NCI-H510A (cell line): ENCODE results near the gene THAP4.

Source experiments
- DNase-seq: peaks from one replicate; lab custom pipeline; 2025; lab: John Stamatoyannopoulos, UW

The THAP4 gene

DNA sequence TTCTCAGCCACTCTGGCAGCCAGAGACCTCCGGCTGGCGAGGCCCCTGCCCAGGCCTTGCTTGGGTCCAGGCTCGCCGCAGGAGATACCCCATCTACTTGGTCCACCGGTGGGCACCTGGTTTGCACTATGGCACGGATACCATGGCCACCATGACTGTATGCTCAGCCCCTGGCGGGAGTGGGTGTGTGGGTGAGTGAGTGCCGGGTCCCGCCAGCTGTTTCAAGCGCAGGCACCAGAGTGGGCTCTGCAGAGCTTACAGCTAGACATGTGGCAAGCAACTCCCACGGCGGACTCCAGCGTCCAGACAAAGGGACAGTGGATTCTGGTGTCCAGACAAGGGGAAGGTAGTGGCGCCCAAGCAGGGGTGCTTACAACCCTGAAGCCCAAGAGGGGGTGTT lies 2.0 kb upstream of the THAP4 start:
- no peak for DNase-seq

DNA sequence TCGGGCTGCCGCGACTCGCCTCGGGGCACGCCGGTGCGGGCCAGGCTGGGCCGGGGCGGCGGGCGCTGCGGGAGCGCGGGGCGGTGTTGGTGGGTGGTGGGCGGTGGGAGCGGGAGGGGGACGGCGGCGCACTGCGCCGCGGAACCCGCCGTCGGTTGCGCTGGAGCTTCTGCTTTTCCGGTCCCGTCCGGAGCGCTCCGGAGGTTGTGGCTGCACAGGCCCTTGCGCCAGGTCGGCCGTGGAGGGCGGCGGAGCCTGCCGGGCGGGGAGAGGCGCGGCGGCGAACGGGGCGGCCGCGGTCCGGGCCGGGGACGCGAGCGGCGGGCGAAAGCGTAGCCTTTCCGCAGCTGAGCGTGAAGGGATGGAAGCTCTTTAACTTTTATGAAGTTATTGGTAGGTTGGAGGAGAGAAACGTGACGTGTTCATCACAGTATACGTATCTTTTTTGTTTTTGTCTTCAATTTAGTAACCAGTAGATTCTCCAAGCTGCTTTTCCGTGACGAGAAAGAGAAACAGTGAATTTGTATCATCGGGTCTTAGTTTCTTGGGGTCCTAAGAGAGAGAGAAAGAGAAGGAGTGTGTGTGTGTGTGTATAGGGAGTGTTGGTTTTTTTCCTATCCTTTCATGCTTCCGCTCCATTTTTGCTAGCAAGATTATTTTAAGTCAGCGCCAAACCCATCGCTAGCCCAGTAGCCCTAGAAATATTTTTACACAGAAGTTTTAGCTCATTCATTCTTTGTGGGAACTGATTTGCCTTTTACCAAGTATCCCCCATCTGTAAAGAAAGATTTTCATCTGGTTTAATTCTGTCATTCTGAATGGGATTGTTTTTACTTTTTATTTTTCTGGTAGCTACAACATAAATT lies 1.1 kb upstream of the THAP4 start:
- DNase-seq: no peak

DNA sequence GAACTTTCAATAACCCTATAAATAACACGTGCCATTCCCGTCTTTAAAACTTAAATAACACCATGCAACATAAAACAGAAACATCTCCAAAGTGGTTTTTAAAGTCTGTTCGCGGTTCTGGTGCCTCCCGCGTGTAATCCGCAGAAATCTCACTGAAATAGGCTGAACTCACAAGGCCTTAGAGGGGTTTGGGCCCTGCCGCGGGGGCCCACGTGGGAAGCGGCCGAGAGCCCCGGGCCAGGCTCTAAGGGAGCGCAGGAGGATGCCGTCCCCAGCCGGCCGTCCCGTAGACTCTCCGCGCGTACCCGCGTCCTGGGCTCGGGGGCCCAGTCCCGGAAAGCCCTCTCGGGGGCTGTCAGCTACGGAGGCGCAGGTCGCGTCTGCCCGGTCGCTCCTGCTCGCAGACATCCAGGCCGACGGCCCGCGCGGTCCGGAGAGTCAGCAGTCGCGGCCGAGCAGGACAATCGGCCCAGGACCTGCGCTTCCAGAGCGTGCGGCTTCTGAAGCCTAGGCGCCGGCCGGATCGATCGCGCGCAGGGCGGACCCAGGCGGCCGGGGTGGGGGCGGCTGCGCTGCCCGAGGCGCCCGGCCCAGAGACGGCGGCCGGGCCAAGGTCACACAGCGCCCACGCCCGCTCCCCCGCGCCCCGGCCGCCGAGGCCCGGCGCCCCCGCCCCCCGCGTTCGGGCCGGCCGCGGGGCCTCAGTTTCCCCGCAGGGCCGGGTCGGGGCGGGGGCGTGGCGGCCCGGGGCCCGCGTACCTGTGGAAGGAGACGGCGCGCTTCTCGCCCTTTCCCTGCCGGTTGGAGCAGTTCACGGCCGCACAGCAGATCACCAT lies 558 bp downstream of the THAP4 start:
- no peak for DNase-seq

DNA sequence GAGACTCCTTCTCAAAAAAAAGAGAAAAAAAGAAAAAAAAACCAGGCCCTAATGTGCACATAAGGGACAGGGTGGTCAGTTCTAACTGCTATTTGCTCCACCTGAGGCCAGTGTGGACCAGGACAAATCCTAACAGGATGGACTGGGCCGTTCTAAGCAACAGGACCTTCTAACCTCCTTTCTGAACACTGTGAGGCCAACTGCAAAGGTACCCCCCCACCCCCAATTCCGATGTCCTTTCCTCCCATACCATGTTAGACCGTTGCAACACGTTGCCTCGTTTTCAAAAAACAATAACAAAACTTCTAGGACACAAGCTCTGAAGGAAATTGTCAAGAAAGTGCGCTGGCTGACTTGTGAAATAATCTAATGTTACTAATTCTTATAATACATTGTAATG lies 1.2 kb downstream of the THAP4 start:
- DNase-seq: no peak

DNA sequence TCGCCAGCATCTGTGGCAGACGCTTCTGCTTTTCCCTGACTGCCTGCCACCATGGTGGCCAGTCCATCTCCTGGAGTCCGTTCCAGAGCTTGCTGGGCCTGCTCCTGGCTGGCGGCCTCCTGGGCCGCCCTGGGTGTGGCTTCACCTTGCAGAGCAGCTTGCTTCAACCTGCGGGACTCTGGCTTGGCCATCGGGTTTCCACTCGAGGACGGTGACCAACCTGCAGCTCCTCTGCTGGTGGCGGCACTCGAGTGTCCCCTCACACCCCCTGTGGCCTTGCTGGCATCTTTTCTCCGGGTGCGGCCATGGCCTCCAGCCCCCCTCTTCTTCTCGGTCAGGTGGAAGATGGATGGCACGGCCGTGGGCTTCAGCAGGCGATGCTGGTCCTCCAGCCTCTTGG lies 3.4 kb downstream of the THAP4 start:
- DNase-seq: no peak

DNA sequence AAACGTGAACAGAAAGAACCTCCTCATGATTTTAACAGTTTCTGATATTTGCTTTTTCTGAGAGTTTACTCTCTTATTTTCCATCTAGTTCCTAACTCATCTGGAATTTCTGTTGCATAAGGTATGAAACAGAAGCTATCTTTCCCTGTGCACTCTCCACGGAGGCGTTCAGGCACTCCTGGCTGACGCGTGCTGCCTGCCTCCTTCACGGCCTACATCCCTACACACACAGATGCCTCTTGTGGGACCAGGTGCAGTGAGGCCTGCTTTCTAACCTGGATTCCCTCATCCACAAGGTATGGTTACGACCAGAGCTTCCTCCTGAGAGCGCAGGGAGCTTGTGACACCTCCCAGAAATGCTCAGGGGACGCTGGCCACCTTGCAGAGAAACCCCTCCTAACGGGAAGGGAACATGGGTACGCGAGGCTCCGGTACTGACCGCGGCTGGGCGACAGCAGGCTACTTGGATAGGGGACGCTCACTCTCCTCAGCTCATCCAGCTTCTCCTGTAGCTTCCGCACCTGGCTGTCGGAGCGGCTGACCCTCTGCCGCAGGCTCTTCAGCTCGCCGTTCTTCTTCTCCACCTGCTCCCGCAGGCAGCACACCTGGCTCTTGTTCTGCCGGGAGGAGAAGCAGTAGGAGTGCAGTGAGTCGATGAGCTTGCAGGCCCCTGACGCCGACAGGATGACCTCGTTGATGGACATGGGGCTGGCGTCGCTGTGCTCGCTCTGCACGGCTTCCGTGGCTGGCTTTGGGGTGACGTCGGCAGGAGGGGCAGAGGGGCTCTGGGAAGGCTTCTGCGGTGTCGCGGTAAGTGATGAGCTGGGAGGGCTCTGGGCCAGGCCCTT lies 4.3 kb downstream of the THAP4 start:
- peak; percentile 89 for DNase-seq

DNA sequence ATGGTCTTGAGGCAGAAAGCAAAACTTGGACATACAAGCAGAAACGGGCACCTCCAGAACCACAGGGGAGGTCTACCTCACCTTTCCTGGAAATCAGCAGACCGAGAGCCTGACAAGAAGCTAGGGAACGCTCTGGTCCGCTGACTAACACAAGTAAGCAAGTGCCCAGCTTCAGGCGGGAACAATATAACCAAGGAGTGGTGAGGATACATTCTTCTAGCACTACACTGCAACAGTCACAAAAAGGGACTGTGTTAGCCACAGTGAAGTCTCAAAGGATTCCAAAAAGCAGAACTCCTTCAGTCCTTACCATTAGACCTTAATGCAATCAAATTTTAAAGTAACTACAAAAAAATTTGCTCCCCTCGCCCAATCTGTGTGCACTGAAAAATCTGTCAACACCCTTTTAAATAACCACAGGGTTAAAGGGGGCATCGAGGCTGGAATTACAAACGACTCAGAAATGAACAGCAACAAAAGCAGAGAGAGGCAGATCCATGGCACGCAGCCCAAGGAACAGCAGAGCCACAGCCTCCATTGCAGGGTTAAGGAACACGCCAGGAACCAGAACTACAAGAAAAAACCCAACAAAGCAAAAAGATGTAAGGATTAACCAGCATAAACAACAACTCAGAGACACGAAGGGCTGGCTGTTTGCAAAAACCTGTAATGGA lies 7.1 kb downstream of the THAP4 start:
- DNase-seq: no peak

DNA sequence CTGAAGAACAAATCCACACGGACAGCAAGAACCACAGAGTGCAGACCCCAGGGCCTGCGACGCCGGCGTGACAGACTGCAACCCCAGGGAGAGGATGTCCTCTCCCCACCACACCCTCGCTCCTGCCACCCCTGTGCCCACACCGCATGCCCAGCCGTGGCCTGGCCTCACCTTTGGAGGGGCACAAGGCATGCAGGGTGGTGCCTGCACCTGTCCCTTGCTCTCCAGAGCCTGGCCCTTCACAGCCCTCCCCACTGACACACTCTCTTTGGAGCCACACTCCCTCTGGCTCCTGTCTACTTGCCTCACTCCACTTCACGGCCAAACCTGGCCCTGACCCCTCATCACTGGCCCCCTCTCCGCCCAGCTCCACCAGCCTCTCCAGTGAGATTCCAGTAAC lies 9.3 kb downstream of the THAP4 start:
- DNase-seq: no peak

DNA sequence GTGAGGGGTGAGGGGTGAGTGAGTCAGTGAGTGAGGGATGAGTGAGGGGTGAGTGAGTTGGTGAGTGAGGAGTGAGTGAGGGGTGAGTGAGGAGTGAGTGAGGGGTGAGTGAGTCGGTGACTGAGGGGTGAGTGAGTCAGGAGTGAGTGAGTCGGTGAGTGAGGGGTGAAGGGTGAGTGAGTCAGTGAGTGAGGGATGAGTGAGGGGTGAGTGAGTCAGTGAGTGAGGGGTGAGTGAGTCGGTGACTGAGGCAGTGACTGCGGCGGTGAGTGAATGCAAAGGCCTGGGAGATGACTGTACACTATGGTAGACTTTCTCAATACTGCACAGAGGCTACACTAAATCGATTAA lies 16.6 kb downstream of the THAP4 start:
- DNase-seq: no peak

DNA sequence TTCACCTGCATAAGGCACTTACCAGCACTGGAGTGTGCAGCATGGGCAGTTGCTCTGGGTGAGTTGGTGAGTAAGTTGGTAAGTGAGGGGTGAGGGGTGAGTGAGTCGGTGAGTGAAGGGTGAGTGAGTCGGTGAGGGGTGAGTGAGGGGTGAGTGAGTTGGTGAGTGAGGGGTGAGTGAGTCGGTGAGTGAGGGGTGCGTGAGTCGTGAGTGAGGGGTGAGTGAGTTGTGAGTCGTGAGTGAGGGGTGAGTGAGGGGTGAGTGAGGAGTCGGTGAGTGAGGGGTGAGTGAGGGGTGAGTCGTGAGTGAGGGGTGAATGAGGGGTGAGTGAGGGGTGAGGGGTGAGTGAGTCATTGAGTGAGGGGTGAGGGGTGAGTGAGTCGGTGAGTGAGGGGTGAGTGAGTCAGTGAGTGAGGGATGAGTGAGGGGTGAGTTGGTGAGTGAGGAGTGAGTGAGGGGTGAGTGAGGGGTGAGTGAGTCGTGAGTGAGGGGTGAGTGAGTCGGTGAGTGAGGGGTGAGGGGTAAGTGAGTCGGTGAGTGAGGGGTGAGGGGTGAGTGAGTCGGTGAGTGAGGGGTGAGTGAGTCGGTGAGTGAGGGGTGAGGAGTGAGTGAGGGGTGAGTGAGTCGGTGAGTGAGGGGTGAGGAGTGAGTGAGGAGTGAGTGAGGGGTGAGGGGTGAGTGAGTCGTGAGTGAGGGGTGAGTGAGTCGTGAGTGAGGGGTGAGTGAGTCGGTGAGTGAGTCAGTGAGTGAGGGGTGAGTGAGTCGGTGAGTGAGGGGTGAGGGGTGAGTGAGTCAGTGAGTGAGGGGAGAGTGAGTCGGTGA lies 17.1 kb downstream of the THAP4 start:
- DNase-seq: no peak

DNA sequence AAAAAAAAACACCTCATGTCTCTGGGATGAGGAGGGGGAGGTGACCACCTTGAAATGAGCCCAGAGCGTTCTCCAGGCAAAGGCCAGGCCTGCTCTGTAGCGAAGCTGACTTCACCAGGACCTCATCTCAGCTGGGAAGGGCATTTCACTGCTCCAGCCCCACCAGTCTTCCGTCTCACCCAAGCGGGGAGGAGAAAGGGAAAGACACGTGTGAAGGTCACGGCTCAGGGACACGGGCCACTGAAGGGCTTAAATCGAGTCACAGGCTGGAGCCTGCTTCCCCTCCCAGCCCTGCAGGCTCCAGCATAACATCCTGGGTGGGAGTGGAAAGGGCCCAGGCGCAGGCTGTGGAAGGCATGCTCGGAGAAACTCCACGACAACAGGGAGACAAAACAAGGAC lies 18.1 kb downstream of the THAP4 start:
- no peak for DNase-seq

DNA sequence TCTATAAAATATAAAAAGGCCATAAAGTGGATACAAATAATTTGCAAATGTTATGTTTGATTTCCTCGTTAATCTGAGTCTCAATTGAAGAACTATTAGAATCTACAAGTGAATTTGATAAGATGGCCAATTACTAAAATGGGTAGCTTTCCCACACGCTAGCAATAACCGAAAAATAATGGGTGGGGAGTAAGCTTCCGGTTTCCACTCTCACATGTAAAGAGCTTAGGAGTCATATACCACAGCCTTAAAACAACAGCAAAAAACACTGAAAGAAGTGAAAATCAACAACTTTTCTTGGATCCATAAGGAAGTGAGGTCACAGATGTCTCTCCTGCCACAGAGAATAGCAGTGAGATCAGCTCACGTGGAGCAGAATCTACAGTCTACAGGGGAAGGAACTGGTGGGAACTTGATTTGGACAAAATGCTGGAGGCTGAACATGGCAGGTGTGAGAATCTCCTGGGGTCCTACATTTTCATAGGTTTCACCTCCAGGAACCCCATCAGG lies 18.6 kb downstream of the THAP4 start:
- no peak for DNase-seq

DNA sequence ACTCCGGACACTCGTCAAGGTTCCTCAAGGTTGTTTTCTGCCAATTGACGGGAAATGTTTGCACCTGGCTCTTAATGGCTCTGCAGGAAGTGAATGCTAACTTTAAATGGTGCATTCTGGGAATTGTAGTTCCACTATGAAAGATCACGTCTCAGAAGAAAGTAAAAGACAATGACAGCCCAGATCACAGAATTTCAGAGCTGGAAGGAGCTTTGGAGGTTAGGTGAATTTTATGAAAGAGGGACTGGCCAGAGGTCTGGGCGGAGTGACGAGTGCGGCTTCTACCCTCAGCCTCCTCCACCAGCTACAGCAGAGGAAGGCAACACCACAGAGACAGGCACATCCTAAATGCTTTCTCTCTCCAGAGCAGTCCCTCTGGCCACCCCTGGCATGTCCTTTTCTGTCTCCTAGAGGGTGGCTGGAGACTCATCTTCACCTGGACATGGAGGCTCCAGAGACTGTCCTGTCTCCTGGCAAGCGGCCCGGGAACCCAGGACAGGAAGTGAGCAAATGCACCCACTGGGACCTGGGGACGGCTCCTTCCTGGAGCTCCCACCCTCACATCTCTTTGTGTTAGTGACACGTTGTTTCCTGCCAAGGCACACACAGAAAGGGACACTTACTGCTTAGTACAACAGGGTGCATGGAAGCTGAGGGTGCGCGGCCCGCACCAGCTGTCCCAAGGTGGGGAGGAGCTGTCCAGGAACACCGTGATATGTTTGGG lies 19.4 kb downstream of the THAP4 start:
- no peak for DNase-seq

DNA sequence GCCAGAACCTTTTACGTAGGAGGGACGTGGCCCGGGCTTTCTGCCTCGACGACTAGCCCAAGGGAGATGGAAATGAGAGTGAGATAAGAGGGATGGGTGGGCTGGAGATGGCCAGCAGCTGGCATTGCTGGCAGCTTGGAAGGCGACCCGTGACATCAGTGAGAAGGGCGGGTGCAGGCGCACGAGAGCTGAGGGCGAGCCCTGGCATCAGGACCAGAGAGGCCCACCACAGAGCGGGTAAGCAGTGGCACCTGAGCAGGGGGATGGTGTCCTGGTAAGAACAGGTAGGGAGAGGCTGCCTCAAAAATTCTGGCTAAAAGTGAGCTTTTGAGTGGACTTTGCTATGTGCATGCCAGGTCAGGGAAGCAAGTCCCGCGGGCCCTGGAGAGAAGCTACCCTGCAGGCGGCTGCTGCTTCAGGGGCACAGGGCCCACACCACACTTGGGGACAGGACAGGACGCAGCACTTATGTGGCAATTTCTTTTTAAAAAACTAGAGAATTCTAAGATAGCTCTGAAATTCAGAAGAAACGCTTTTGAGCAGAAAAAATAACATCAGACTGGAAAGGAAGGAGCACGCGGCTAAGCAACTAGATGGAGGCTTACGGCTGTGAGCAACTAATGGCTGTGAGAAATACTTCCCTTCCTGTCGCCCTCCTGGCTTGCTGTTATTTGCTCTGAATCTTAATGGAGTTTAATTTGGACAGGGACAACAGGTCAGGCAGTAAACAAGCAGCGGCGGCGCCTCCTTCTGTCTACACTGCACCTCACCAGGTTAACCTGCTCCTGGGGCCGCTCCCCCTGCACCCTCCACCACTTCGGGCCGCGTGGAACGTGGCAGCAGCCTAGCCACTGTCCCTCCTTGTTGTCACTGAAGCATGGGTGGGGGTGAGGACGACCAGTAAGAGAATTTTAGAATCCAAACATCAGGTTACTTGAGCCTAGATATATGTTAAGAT lies 20.5 kb downstream of the THAP4 start:
- no peak for DNase-seq

DNA sequence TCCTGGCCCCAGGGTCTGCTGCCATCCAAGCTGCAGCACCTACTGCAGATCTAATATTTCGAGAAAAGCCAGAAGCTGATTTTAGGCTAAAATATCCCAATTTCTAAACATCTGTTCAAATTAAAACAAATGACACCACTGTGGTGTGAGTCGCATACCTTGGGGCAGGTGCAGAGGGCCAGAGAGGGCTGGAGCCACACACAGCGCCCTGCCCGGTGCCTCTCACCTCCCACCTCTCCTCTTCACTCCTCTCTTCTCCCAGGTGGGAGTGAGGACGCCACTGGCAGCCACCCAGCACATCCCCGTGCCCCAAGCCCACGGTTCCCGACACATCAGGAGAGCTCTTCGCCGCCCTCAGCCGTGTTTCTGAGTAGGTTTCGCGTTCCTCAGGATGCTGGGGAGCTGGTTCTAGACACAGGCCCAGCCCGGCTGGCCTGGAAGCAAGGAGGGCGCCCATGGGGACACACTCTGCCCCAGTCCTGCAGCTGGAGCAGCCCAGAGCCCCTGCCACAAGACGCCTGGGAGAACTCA lies 21.4 kb downstream of the THAP4 start:
- no peak for DNase-seq

DNA sequence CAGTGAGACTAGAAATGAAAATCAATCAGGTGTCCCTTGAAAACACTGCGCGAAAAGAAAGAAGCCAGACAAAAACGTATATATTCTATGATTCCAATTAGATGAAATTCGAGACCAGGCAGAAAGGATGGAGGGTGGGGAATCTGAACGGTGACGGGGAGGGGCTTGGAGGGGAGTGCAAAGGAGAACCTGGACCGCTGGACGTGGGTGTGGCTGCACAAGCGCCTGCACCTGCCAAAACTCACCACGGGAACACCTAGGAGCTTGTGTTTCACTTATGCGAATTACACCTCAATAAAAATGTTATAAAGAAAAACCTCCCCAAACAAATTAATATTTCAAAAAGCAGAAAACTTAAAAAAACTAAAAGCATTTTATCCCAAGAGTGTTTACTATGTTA lies 21.9 kb downstream of the THAP4 start:
- no peak for DNase-seq

DNA sequence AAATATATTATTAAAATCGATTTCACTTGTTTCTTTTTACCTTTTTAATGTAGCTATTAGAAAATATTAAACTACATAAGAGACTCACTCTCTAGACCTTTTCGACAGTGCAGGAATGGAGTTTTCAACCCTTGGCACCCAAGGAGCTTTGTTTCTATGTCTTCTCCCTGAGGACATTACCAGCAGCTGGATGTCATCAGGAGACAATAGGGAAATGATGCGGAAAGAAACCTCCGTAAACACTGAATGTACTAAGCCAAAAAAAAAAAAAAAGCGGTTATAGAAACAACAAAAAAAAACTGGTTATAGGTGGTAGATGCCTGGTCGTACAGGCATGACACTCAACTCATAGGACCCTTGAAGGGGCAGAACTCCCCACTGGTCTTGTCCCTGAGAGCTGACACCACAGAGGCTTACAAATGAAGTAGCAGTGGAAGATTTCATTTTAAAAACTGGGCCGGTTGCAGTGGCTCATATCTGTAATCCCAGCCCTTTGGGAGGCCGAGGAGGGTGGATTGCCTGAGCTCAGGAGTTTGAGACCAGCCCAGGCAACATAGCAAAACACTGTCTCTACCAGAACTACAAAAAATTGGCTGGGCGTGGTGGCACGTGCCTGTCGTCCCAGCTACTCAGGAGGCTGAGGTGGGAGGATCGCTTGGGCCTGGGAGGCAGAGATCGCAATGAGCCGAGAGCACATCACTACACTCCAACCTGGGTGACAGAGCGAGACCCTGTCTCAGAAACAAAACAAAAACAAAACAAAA lies 23.8 kb downstream of the THAP4 start:
- no peak for DNase-seq
